NCI-H446 (cell line): ENCODE measurements around the gene WNK2.

Experiments
- DNase-seq, 2 experiments: peaks; one replicate each; lab custom pipeline; 2025; lab: John Stamatoyannopoulos, UW

Gene WNK2

GRCh38 chr9:93267091-93267541 lies 83.2 kb downstream of the WNK2 start:
- DNase-seq, result no peak

GRCh38 chr9:93267681-93268505 lies 84.0 kb downstream of the WNK2 start:
- no peak for DNase-seq

- no peak for DNase-seq
Observed at GRCh38 chr9:93268551-93269314, 84.8 kb downstream of the WNK2 start.

GRCh38 chr9:93270976-93271375 lies 87.0 kb downstream of the WNK2 start:
- DNase-seq, result no peak

- no peak for DNase-seq
Observed at GRCh38 chr9:93276973-93277372, 93.0 kb downstream of the WNK2 start.

GRCh38 chr9:93278144-93278543 lies 94.2 kb downstream of the WNK2 start:
- DNase-seq, result no peak

- no peak for DNase-seq
Observed at GRCh38 chr9:93280661-93281259, 96.8 kb downstream of the WNK2 start.

- no peak for DNase-seq
Observed at GRCh38 chr9:93286252-93287188, 102.6 kb downstream of the WNK2 start.

GRCh38 chr9:93287189-93287552 lies 103.2 kb downstream of the WNK2 start:
- DNase-seq, result no peak

GRCh38 chr9:93287593-93287992 lies 103.7 kb downstream of the WNK2 start:
- no peak for DNase-seq

- no peak for DNase-seq
Observed at GRCh38 chr9:93288341-93288740, 104.4 kb downstream of the WNK2 start.

GRCh38 chr9:93288891-93289883 lies 105.2 kb downstream of the WNK2 start:
- DNase-seq, result no peak

- no peak for DNase-seq
Observed at GRCh38 chr9:93290495-93291434, 106.8 kb downstream of the WNK2 start.

- DNase-seq, result no peak
Observed at GRCh38 chr9:93291536-93292287, 107.8 kb downstream of the WNK2 start.

- no peak for DNase-seq
Observed at GRCh38 chr9:93292288-93292615, 108.3 kb downstream of the WNK2 start.

- no peak for DNase-seq
Observed at GRCh38 chr9:93292664-93293328, 108.9 kb downstream of the WNK2 start.

GRCh38 chr9:93294011-93294410 lies 110.1 kb downstream of the WNK2 start:
- no peak for DNase-seq

- no peak for DNase-seq
Observed at GRCh38 chr9:93295031-93295430, 111.1 kb downstream of the WNK2 start.
